Activated CD4-positive, alpha-beta T cell treated with anti-CD3 and anti-CD28 coated beads, Interleukin-2, amount 10 ng/mL, durations not matched to agents 7 days and 5 days (primary cell): ENCODE measurements around the gene SYMPK. TPM values are rescaled to one million over a fixed set of nuclear protein-coding genes. Genes with fewer than 3 reads are reported as not detected.
A peak's percentile ranks its signal among the peaks of the same experiment; 100 is the strongest.

Experiments used
- CTCF ChIA-PET: fragments of 350-600 bp; sonication (Branson Sonifier 250); formaldehyde crosslinking; loops from one replicate; lab custom pipeline; 2021; ENCODE audit warnings: antibody characterized with exemption; lab: Charles Lee
- POLR2A ChIA-PET: fragments of 350-600 bp; sonication (Branson Sonifier 250); formaldehyde crosslinking; loops from one replicate; lab custom pipeline; 2021; ENCODE audit warnings: antibody characterized with exemption; lab: Charles Lee
- DNase-seq: peaks from one replicate; pipeline ENCODE4 v3.0.0-alpha.2; 2020
- H3K27ac Mint-ChIP-seq: one replicate; pipeline ENCODE4 v1.8.0; 2021; ENCODE audit warnings: mild to moderate bottlenecking, moderate library complexity, mixed read lengths
- H3K27me3 Mint-ChIP-seq: one replicate; pipeline ENCODE4 v1.8.0; 2021; ENCODE audit warnings: mixed read lengths
- H3K36me3 Mint-ChIP-seq: one replicate; pipeline ENCODE4 v1.8.0; 2021; ENCODE audit warnings: low read depth, mixed read lengths
- H3K4me1 Mint-ChIP-seq: one replicate; pipeline ENCODE4 v1.8.0; 2021; ENCODE audit warnings: mixed read lengths
- H3K4me3 Mint-ChIP-seq: one replicate; pipeline ENCODE4 v1.8.0; 2021; ENCODE audit warnings: mild to moderate bottlenecking, moderate library complexity, mixed read lengths
- H3K9me3 Mint-ChIP-seq: one replicate; pipeline ENCODE4 v1.8.0; 2021; ENCODE audit warnings: mixed read lengths
- total RNA-seq, 2 experiments: library from RNA; stranded (reverse); gene quantifications; one replicate each; pipeline ENCODE4 v1.2.3, GENCODE V29; 2021

SYMPK gene
- total RNA-seq, 2 experiments from 2014 or later: 91.0 to 98.0 TPM

DNA sequence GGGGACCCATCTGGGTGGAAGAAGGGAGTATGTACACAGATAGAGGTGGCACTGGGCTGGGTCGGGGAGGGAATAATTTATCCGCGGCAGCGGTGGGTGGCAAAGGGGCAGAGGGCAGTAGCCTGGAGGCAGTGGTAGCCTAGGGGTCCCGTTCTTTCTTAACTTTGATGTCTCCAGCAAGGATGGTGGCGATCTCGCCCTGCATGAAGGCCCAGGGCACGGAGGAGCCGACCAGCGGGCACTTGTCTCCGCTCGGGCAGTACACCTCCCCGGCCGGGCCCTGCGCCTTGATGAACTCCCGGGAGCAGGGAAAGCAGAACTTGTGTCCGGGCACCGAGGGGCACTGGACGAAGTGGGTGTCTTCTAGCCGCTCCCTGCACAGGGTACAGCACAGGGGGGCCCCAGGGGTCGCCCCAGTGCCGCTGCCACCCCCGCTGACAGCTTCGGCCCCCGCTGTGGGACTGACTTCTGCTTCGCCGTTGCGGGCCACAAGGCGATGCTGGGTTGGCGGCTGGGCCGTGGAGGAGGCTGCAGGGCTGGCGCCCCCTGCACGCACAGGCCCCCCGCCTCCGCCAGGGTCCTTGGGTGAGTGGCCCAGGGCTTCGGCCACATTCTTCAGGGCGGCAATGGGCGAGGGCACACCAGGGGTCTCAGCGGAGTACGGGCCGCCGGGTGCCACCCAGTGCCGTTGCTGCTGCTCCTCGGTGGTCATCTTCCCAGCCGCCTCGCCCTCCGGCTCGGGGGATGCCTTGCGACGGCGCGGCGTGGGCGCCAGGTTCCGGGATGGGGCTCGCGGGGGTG, 21.1 kb upstream of the SYMPK start:
- no peak overlapping the region for H3K27ac Mint-ChIP-seq
- peaks cover 2% of the 10 kb centered on the region for H3K36me3 Mint-ChIP-seq
- CTCF ChIA-PET: interaction anchor here (1.5 to 8.1 kb wide), 3 partner anchors 14 to 19 kb away, joined by 3 to 58 read pairs (median 4); partner anchors contain the start of genes FOXA3, MYPOP and SYMPK
- H3K9me3 Mint-ChIP-seq: no peaks in the 10 kb centered on the region
- no peak for DNase-seq
- H3K4me1 Mint-ChIP-seq: peaks cover 31% of the 10 kb centered on the region
- peaks cover 2% of the 10 kb centered on the region for H3K27me3 Mint-ChIP-seq
- H3K4me3 Mint-ChIP-seq: peak overlapping the region; percentile 66
- POLR2A ChIA-PET: no interaction called here

DNA sequence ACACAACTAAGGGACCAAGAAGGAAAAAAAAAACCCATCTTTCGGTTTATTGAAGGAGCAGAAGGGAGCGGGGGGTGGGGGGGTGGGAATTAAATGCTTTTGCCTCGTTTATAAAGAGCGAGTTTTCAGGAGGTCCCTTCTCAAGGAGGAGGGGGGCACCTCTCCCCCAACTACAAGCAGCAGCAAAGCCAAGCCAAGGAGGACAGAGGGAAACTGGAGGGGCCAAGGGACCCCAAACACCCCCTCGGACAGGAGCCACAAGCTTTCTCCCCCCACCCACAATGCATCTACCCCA, 20.6 kb upstream of the SYMPK start:
- peaks cover 32% of the 10 kb centered on the region for H3K4me1 Mint-ChIP-seq
- POLR2A ChIA-PET: no interaction called here

DNA sequence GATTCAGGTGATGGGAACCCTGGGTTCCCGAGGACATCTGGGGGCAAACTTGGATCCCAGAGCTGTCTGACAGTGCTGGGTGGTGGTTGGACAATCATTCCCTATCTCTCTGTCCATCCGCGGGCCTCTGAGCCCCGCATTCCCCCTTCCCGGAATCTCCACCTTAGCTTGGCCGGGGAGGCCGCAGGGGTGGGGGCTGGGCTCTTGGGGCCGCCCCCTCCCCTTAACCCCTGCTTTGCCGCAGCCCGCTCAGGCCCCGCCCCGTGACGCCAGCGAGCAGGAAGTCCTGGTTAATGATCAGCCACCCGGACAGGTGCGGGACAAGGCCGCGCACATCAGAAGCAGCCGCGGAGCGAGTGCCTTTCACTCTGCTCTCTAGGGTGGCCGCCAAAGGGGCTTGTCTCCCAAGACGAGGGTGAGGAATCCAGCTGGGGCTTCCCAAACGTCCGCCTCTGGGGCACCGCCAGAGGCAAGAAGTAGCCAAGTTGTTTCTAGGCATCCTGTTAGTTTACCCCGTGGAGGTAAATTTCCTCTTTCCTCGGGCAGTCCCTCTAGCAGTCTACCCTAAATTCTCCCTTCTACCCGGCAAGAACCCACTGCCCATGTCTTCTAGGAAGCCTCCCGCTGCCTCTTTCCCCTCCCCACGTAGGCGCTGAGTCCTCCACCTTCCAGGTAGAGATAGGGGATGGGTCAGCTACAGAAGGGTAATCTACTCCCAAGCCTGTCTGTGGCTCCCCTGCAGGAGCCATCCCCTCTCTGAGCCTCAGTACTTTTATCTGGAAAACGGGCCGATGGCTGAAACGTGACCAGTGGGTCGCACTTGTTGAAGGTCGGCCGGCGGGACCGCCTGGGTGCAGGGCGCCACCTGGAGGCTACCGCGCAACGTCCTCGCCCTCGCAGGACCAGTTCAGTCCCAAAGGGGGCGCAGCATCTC, 20.0 kb upstream of the SYMPK start:
- peaks cover 2% of the 10 kb centered on the region for H3K36me3 Mint-ChIP-seq
- H3K9me3 Mint-ChIP-seq: no peaks in the 10 kb centered on the region
- CTCF ChIA-PET: interaction anchor here (0.6 to 8.1 kb wide), 9 partner anchors 9 to 1824 kb away, joined by 3 to 58 read pairs (median 3); partner anchors contain the start of genes FOXA3, MYPOP, SIX5 and SYMPK
- DNase-seq: peak; percentile 87
- peaks cover 34% of the 10 kb centered on the region for H3K4me1 Mint-ChIP-seq
- H3K4me3 Mint-ChIP-seq: peak overlapping the region; percentile 66
- POLR2A ChIA-PET: no interaction called here
- H3K27me3 Mint-ChIP-seq: peaks cover 5% of the 10 kb centered on the region
- peak overlapping the region; percentile 59 for H3K27ac Mint-ChIP-seq

More for the DNA sequence above, 20.6 kb upstream of the SYMPK start:
- no peaks in the 10 kb centered on the region for H3K9me3 Mint-ChIP-seq
- peak overlapping the region; percentile 59 for H3K27ac Mint-ChIP-seq
- peak overlapping the region; percentile 66 for H3K4me3 Mint-ChIP-seq
- DNase-seq: no peak
- CTCF ChIA-PET: interaction anchor here (1.3 to 8.1 kb wide), 3 partner anchors 18 to 114 kb away, joined by 4 to 58 read pairs (median 5); partner anchors contain the start of genes FOXA3, MYPOP, SIX5 and SYMPK
- H3K36me3 Mint-ChIP-seq: peaks cover 2% of the 10 kb centered on the region
- peaks cover 3% of the 10 kb centered on the region for H3K27me3 Mint-ChIP-seq

DNA sequence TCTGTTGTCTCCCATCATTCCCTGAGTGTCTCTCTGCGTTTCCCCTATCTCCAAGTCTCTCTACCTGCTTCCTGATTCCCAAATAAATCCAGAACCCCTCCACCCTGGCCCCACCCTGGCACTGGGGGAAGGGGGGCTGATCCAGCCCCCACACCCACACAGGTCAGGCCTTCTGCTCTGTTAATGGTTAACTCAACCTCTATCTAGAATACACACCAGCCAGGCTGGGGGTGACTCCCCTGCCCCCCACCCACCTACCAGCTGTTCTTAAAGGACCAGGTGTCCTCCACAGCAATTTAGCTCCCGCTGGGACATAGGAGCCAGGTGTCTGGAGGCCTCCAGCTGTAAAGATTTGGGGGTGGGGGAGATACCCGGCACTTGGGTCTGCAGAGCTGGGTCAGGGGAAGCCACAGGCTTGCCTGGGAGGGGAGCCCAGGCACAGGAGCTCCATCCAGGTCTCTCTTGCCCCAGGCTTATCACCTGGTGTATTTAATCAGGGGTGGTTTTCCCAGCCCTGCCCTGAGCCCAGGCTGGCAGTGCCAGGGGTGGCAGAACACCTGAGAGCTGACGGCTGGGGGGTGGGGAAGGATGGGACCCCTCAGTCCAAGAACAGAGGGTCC, 19.1 kb upstream of the SYMPK start:
- ChIA-PET POLR2A (no interaction called here), CTCF (interaction anchor here (0.8 to 8.1 kb wide), 7 partner anchors 8 to 1825 kb away, joined by 3 to 58 read pairs (median 3); partner anchors contain the start of genes FOXA3, MYPOP and SYMPK)
- H3K27ac Mint-ChIP-seq: no peak overlapping the region
- peaks cover 5% of the 10 kb centered on the region for H3K27me3 Mint-ChIP-seq
- no peak overlapping the region for H3K4me3 Mint-ChIP-seq
- peaks cover 38% of the 10 kb centered on the region for H3K4me1 Mint-ChIP-seq
- no peak for DNase-seq
- H3K9me3 Mint-ChIP-seq: no peaks in the 10 kb centered on the region
- H3K36me3 Mint-ChIP-seq: peaks cover 2% of the 10 kb centered on the region

DNA sequence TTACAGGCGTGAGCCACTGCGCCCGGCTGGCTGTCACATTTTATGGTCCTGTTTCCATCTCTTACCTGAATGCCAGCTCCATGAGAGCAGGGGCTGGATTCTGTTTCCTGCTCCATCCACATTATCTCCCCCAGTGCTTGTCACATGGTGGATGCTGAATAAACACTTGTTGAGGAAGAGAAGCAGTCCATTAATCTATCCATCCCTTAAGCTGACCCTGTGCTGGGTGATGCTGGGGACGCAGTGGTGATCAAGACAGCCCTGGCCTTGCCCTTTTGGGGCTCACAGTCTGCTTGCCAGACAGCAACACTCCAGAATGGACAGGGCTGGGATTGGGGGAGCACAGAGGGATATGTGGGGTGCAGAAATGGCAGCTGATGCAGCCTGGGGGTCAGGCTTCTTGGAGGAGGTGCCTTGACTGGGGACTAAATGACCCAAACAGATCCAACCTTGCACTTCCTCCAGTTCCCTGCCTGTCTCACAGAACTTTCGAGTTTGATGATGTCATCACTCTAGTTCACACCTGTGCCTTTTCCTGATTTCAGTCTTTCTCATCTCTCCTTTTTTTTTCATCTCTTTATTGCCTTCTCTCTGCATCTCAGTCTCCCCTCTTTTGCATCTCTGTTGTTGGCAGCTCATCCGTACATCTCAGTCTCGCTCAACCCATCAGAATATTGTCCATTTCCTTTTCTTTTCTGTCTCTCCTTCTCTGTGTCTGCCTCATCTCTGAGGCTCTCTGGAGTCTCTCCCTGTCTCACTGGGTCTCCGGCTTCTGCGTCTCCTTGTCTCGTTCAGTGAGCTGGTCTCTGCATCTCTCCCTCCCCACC, 18.3 kb upstream of the SYMPK start:
- H3K27ac Mint-ChIP-seq: no peak overlapping the region
- peaks cover 38% of the 10 kb centered on the region for H3K4me1 Mint-ChIP-seq

DNA sequence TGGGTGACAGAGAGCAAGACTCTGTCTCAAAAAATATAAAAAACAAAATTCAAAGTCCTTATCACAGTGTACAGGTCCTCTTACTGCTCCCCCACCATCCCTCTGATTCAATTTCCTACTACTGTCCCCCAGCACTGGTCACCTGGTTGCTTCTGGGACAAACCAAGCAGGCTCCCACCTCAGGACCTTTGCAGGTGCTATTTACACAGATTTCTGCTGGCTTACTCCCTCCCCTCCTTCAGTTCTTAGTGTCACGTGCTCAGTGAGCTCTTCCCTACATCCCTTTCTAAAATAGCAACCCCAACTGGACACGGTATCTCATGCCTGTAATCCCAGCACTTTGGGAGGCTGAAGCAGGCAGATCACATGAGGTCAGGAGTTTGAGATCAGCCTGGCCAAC, 17.0 kb upstream of the SYMPK start:
- DNase-seq: no peak
- ChIA-PET POLR2A (no interaction called here), CTCF (interaction anchor here (1.5 to 8.1 kb wide), 3 partner anchors 13 to 109 kb away, joined by 3 to 58 read pairs (median 6); partner anchors contain the start of genes FOXA3 and SYMPK)
- H3K27ac Mint-ChIP-seq: no peak overlapping the region
- no peak overlapping the region for H3K4me3 Mint-ChIP-seq
- peaks cover 13% of the 10 kb centered on the region for H3K27me3 Mint-ChIP-seq
- peaks cover 40% of the 10 kb centered on the region for H3K4me1 Mint-ChIP-seq
- H3K9me3 Mint-ChIP-seq: no peaks in the 10 kb centered on the region
- H3K36me3 Mint-ChIP-seq: peaks cover 2% of the 10 kb centered on the region

More for the DNA sequence above, 18.3 kb upstream of the SYMPK start:
- H3K9me3 Mint-ChIP-seq: no peaks in the 10 kb centered on the region
- H3K4me3 Mint-ChIP-seq: no peak overlapping the region
- H3K36me3 Mint-ChIP-seq: peaks cover 2% of the 10 kb centered on the region
- no peak for DNase-seq
- ChIA-PET CTCF (interaction anchor here (0.6 to 8.1 kb wide), 9 partner anchors 8 to 391 kb away, joined by 3 to 58 read pairs (median 4); partner anchors contain the start of genes FOXA3, MYPOP and SYMPK), POLR2A (no interaction called here)
- peaks cover 6% of the 10 kb centered on the region for H3K27me3 Mint-ChIP-seq

DNA sequence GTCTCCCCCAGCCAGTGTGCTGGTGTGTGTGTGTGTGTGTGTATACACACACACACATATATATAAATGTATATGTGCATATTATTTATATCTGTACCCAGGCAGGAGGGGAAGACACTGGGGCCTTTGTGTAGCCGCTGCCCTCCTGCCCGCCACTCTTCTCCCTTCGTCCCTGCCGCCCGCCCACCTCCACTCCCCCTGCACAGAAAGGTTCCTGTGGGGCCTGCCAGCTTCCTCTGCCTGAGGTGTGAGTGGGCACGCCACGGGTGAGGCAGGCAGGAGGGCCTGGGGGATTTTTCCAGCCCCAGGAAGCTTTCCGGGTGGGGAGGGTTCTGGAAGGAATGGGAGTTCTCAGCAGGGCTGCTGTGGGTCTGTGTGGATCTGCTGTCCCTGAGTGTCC, 16.1 kb upstream of the SYMPK start:
- H3K4me1 Mint-ChIP-seq: peaks cover 36% of the 10 kb centered on the region
- peaks cover 13% of the 10 kb centered on the region for H3K27me3 Mint-ChIP-seq
- DNase-seq: no peak
- POLR2A ChIA-PET: no interaction called here
- H3K27ac Mint-ChIP-seq: no peak overlapping the region
- no peak overlapping the region for H3K4me3 Mint-ChIP-seq
- no peaks in the 10 kb centered on the region for H3K9me3 Mint-ChIP-seq
- CTCF ChIA-PET: interaction anchor here (1.5 to 8.1 kb wide), 2 partner anchors 14 kb away, joined by 3 to 58 read pairs; partner anchors contain the start of genes FOXA3 and SYMPK
- peaks cover 2% of the 10 kb centered on the region for H3K36me3 Mint-ChIP-seq

DNA sequence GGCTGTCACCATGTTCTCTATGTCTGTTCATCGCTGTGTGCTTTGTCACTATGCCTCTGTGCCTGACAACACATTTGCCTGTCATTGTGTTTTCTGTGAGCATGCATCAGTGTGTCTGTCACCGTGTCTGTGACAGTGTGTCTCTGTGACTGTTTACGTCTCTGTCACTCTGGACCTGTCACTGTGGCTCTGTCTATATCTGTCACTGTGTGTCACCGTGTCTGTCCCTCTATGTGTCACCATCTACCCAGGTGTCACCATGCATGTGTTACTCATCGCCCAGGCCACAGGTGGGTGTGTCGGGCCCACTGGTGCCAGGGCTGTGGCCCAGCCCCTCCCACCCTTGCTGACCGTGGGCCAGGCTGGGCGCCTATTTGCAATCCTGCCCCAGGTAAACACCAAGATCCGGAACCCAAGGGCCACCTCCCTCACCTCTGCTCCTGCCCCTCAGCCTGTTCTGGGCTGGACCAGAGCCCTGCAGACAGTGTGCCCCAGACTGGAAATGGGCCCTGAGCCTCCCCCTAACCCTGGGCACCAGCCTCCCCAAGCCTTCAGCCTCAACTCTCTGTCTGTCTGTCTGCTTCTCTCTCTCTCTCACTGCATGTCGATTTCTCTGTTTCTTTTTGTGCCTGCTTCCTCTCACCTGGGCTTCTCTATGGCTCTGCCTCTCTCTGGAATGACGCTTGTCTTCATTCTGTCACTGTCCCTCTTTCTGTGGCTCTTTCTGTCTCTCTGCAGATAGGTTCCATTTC, 15.3 kb upstream of the SYMPK start:
- Mint-ChIP-seq H3K4me1 (peaks cover 28% of the 10 kb centered on the region), H3K27ac (no peak overlapping the region), H3K36me3 (no peaks in the 10 kb centered on the region), H3K9me3 (no peaks in the 10 kb centered on the region), H3K27me3 (peaks cover 16% of the 10 kb centered on the region), H3K4me3 (no peak overlapping the region)
- ChIA-PET CTCF (no interaction called here), POLR2A (no interaction called here)
- no peak for DNase-seq

DNA sequence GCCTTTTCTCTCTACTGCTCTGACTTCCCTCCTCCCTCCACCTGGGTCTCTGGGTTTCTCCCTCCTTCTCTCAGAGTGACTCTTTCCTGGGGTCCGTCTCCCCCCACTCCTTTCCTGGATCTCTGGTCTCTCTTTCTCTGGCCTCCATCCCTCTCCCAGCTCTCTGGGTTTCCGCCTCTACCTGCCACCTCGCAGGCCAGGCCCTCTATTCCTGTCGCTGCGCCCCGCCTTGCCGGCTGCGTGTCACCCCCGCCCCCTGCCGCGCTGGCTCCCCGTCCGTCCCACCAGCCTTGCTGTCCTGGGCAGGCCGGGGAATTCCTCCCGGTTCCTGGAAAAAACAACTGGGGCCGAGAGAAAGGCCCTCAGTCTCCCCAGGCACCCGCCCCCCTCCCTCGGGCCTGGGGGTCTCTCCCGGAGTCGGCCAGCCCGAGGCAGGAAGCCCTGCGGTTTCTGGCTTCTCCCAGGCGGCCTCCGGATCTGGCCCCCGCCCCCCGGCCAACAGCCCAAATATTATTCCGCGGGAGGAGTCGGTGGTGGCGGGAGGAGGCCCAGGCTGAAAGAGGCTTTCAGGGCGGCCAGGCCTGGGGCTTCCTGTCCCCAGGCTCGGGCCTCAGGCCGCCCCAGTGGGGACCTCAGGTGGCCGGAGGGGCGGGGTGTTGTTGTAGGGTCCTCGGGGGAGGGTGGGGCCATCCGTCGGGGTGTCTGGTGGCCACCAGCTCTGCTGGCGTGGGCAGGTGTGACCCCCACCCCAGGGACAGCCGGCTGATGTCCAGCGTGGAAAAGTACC, 13.7 kb upstream of the SYMPK start:
- POLR2A ChIA-PET: no interaction called here
- peak overlapping the region; percentile 1 for H3K27ac Mint-ChIP-seq
- DNase-seq: no peak
- H3K4me3 Mint-ChIP-seq: no peak overlapping the region
- no peaks in the 10 kb centered on the region for H3K36me3 Mint-ChIP-seq
- H3K9me3 Mint-ChIP-seq: no peaks in the 10 kb centered on the region
- CTCF ChIA-PET: interaction anchor here (1.2 kb wide), 1 partner anchor 12 kb away, joined by 3 read pairs; the partner anchor contains the start of gene FOXA3
- H3K4me1 Mint-ChIP-seq: peaks cover 19% of the 10 kb centered on the region
- H3K27me3 Mint-ChIP-seq: peaks cover 16% of the 10 kb centered on the region

DNA sequence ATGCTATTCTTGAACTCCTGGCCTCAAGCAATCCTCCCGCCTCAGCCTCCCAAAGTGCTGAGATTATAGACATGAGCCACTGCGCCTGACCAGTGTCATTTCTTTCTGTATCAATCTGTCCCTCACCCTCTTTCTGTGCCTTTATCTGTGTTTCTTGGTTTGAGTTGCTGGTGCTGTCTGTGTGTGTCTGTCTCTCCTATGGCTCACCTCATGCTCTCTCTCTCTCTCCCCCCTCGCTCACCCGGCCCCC, 13.1 kb upstream of the SYMPK start:
- DNase-seq: no peak
- CTCF ChIA-PET: interaction anchor here (1.2 kb wide), 1 partner anchor 12 kb away, joined by 3 read pairs; the partner anchor contains the start of gene FOXA3
- peak overlapping the region; percentile 1 for H3K27ac Mint-ChIP-seq

DNA sequence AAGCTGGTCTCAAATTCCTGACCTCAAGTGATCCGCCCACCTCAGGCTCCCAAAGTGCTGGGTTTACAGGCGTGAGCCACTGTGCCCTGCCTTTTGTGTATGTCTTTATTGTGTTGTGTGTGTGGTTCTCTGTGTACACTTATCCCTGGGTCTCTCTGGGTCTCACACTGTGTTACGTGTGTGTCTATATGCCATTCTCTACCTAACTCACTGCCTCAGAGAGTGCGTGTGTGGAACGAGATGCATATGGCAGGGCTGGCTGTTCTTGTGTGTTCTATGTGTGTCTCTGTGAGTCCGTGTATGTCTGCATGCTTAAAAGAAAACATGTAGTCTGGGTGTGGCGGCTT, 11.6 kb upstream of the SYMPK start:
- POLR2A ChIA-PET: no interaction called here
- Mint-ChIP-seq H3K4me3 (no peak overlapping the region), H3K27ac (no peak overlapping the region), H3K36me3 (no peaks in the 10 kb centered on the region), H3K4me1 (peaks cover 16% of the 10 kb centered on the region), H3K27me3 (peaks cover 14% of the 10 kb centered on the region), H3K9me3 (no peaks in the 10 kb centered on the region)
- CTCF ChIA-PET: interaction anchor here (1.6 kb wide), 1 partner anchor 8 kb away, joined by 4 read pairs; no protein-coding TSS in a partner anchor
- no peak for DNase-seq

More for the DNA sequence above, 13.1 kb upstream of the SYMPK start:
- Mint-ChIP-seq H3K36me3 (no peaks in the 10 kb centered on the region), H3K4me1 (peaks cover 16% of the 10 kb centered on the region), H3K27me3 (peaks cover 16% of the 10 kb centered on the region), H3K9me3 (no peaks in the 10 kb centered on the region), H3K4me3 (no peak overlapping the region)
- POLR2A ChIA-PET: no interaction called here
